Measurements from ENCODE around the gene CEP57L1. TPM values are rescaled to one million over a fixed set of nuclear protein-coding genes. Genes with fewer than 3 reads are reported as not detected.
"Not testable (repeated sequence)": the region's sequence is repeated elsewhere in the genome, so short reads cannot be mapped to it uniquely, and the experiment has no call there.

The CEP57L1 gene
- total RNA-seq, 2 experiments from 2014 or later: 23.0 to 27.8 TPM

DNA sequence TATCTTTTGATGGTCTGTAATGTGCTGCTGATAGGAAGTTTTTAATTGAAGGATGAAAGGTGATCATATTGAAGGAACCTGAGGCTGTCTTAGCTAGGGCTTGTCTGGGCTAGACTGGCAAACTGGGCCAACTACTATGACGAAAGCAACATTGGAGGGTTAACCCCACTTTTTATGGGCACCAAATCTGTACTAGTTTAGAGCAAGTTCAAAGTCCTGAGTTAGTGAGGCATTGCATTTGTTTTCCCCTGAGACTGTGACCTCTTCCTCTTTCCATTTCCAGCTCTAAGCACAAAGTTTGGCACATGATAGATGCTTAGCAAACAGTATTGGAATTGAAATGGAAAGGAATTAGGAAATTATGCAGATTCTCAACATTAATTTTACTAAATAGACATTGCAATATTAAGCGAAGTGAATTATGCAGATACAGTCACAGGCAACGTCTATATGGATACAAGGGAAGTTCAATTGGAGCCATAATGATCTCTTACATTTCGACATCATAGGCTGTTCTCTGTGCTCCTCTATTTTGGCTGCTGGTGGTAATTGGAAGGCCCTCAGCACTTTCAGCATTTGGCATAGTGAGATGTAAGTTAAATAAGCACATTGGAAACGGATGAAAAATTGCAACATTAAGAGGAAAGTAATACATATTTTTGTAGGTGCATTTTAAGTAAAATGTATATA is 22.2 kb downstream of the CEP57L1 start:
- intact Hi-C loops (cut with micrococcal nuclease): no loop called here
- peaks cover 24% of the 10 kb centered on the region for H3K4me1 Mint-ChIP-seq (ENCODE audit: low read depth)
- ChIA-PET CTCF (no interaction called here), POLR2A (no interaction called here)
- H3K9me3 Mint-ChIP-seq: no peaks in the 10 kb centered on the region
- H3K27ac Mint-ChIP-seq: no peak overlapping the region
- no peak for DNase-seq
- no peaks in the 10 kb centered on the region for H3K36me3 Mint-ChIP-seq
- H3K27me3 Mint-ChIP-seq: no peaks in the 10 kb centered on the region
- no peak overlapping the region for H3K4me3 Mint-ChIP-seq

DNA sequence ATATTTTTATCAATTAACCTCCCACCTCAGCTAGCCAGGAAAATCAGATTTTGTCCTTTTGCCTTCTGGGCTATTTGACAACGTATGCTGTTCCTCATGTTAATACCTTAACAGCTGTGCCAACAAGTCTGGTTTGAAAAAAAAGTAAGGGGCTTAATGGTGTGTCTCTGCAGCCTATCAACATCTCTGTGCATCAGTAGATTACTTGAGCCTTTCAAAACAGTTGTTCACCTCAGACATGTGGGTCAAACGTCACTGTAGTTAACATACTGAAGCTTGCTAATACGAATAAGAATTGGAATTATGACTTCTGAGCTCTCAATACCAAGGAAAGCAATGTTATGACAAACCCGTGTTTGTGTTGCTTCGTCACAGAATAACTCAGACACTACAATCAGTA is 23.0 kb downstream of the CEP57L1 start:
- CTCF ChIA-PET: no interaction called here

DNA sequence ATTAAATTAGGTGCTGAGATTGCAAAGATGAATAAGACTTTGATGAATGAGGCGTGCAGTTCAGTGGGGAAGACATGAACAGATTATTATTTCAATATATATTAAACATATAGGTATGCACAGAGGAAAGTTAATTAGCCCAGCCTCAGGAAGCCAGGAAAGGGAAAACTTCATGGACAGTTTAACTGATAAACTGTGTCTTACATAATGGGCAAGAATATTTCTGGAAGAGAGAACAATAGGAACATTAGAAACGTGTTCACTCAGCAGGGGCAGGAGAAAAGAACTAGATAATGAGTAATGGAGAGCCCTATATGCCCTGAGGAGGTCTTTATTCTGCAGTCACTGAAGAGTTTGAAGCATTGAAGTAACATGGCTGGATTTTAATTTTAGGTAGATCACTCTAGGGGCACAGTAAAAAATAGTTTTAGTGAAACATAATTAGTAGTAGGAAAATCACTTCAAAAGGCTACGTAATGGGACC is 23.6 kb downstream of the CEP57L1 start:
- Mint-ChIP-seq H3K27ac (no peak overlapping the region), H3K4me1 (ENCODE audit: low read depth) (peaks cover 21% of the 10 kb centered on the region), H3K36me3 (no peaks in the 10 kb centered on the region), H3K4me3 (no peak overlapping the region), H3K9me3 (no peaks in the 10 kb centered on the region), H3K27me3 (no peaks in the 10 kb centered on the region)
- no peak for DNase-seq
- CTCF ChIA-PET: no interaction called here
- POLR2A ChIA-PET: no interaction called here
- intact Hi-C loops (cut with micrococcal nuclease): no loop called here

More for the DNA sequence above, 23.0 kb downstream of the CEP57L1 start:
- Mint-ChIP-seq H3K27ac (no peak overlapping the region), H3K4me3 (no peak overlapping the region), H3K27me3 (no peaks in the 10 kb centered on the region), H3K9me3 (no peaks in the 10 kb centered on the region), H3K36me3 (no peaks in the 10 kb centered on the region), H3K4me1 (ENCODE audit: low read depth) (peaks cover 21% of the 10 kb centered on the region)
- intact Hi-C loops (cut with micrococcal nuclease): no loop called here
- no peak for DNase-seq
- POLR2A ChIA-PET: no interaction called here

DNA sequence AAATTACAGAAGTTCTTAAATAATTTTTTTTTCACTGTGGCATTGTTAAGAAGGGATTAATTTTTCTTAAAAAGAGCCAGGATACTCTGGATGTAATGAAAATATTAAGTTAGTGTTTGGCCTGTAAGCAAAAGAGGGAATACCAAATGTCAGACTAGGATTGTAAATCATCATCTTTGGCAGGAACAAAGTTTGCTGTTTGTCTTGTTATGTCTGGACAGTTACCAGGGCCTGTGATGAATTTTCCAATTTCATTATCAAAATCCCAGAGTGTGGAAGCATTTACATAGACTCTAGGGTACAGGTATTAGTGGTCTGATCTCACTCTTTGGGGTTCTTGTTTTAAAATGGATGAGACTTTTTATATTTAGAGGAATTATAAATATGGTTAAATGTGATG is 26.1 kb downstream of the CEP57L1 start:
- intact Hi-C loops (cut with micrococcal nuclease): no loop called here
- no peak for DNase-seq
- H3K4me1 Mint-ChIP-seq (ENCODE audit: low read depth): peaks cover 21% of the 10 kb centered on the region
- CTCF ChIA-PET: no interaction called here
- H3K4me3 Mint-ChIP-seq: no peak overlapping the region
- no peak overlapping the region for H3K27ac Mint-ChIP-seq
- no peaks in the 10 kb centered on the region for H3K27me3 Mint-ChIP-seq
- no peaks in the 10 kb centered on the region for H3K36me3 Mint-ChIP-seq
- H3K9me3 Mint-ChIP-seq: no peaks in the 10 kb centered on the region
- POLR2A ChIA-PET: no interaction called here

DNA sequence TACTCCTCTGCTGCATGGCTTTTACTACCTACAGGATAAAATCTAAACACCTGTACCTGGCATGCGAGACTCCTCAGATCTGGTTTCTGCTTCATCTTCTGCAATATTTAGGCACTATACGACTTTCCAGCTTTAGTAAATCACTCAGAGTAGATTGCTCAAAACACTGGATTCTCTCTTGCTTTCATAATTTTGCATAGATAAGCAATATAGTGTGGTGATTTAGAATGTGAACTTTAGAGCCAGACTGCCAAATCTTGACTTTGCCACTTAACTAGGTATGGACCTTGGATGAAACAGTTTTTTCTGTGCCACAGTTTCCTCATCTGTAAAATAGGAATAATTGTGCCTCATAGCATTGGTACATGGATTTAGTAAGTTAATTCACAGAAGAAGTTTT is 28.9 kb downstream of the CEP57L1 start:
- no peak for DNase-seq
- H3K9me3 Mint-ChIP-seq: no peaks in the 10 kb centered on the region
- H3K27ac Mint-ChIP-seq: no peak overlapping the region
- H3K36me3 Mint-ChIP-seq: no peaks in the 10 kb centered on the region
- POLR2A ChIA-PET: no interaction called here
- H3K27me3 Mint-ChIP-seq: no peaks in the 10 kb centered on the region
- intact Hi-C loops (cut with micrococcal nuclease): no loop called here
- CTCF ChIA-PET: no interaction called here
- no peak overlapping the region for H3K4me3 Mint-ChIP-seq
- peaks cover 19% of the 10 kb centered on the region for H3K4me1 Mint-ChIP-seq (ENCODE audit: low read depth)

DNA sequence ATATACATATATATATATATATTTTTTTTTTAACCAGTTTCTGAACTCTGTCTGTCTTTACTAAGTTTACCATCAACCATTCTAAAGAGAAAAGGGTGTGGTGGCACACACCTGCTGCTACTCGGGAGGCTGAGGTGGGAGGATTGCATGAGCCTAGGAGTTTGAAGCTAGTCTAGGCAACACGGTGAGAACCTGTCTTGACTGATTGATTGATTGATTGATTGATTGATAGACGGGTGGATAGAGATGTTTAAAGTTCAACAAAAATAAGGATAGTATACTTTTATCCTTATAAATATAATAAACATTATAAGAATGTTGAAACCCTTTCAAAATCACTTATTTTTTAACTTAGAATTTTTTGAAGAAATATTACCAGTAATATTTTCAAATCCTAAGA is 30.2 kb downstream of the CEP57L1 start:
- ChIA-PET POLR2A (no interaction called here), CTCF (no interaction called here)
- intact Hi-C loops (cut with micrococcal nuclease): no loop called here
- H3K27ac Mint-ChIP-seq: no peak overlapping the region
- no peaks in the 10 kb centered on the region for H3K9me3 Mint-ChIP-seq
- peaks cover 13% of the 10 kb centered on the region for H3K4me1 Mint-ChIP-seq (ENCODE audit: low read depth)
- H3K36me3 Mint-ChIP-seq: no peaks in the 10 kb centered on the region
- no peak overlapping the region for H3K4me3 Mint-ChIP-seq
- H3K27me3 Mint-ChIP-seq: no peaks in the 10 kb centered on the region
- DNase-seq: no peak

DNA sequence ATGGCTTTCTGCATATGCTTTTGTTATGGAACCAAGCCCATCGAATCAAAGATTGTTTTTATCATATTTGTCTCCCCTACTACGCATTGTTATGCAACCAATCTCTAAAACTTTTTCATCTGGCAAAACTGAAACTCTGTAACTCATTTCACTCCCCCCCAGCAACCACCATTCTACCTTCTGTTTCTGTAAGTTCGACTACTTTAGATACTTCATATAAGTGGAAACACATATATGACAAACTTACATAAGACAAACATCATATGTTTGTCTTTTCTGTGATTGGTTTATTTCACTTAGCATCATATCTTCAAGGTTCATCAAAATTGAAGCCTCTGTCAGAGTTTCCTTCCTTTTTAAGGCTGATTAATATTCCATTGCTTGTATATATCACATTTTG is 34.8 kb downstream of the CEP57L1 start:
- Mint-ChIP-seq H3K27ac (no peak overlapping the region), H3K4me1 (ENCODE audit: low read depth) (peaks cover 3% of the 10 kb centered on the region), H3K27me3 (no peaks in the 10 kb centered on the region), H3K9me3 (peaks cover 2% of the 10 kb centered on the region), H3K36me3 (peaks cover 9% of the 10 kb centered on the region), H3K4me3 (no peak overlapping the region)
- ChIA-PET POLR2A (no interaction called here), CTCF (no interaction called here)
- no peak for DNase-seq
- intact Hi-C loops (cut with micrococcal nuclease): no loop called here

DNA sequence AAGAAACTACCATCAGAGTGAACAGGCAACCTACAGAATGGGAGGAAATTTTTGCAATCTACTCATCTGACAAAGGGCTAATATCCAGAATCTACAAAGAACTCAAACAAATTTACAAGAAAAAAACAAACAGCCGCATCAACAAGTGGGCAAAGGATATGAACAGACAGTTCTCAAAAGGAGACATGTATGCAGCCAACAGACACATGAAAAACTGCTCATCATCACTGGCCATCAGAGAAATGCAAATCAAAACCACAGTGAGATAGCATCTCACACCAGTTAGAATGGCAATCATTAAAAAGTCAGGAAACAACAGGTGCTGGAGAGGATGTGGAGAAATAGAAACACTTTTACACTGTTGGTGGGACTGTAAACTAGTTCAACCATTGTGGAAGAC is 40.3 kb downstream of the CEP57L1 start:
- POLR2A ChIA-PET; CTCF ChIA-PET; DNase-seq; H3K4me3 Mint-ChIP-seq; intact Hi-C loops (cut with micrococcal nuclease); H3K27me3 Mint-ChIP-seq; H3K9me3 Mint-ChIP-seq; H3K4me1 Mint-ChIP-seq (ENCODE audit: low read depth); H3K36me3 Mint-ChIP-seq; H3K27ac Mint-ChIP-seq: not testable (repeated sequence)

DNA sequence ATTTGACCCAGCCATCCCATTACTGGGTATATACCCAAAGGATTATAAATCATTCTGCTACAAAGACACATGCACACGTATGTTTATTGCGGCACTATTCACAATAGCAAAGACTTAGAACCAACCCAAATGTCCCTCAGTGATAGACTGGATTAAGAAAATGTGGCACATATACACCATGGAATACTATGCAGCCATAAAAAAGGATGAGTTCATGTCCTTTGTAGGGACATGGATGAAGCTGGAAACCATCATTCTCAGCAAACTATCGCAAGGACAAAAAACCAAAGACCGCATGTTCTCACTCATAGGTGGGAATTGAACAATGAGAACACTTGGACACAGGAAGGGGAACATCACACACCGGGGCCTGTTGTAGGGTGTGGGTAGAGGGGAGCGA is 40.7 kb downstream of the CEP57L1 start:
- H3K27ac Mint-ChIP-seq; H3K9me3 Mint-ChIP-seq; H3K27me3 Mint-ChIP-seq; CTCF ChIA-PET; POLR2A ChIA-PET; DNase-seq; H3K36me3 Mint-ChIP-seq; H3K4me1 Mint-ChIP-seq (ENCODE audit: low read depth); intact Hi-C loops (cut with micrococcal nuclease); H3K4me3 Mint-ChIP-seq: not testable (repeated sequence)

DNA sequence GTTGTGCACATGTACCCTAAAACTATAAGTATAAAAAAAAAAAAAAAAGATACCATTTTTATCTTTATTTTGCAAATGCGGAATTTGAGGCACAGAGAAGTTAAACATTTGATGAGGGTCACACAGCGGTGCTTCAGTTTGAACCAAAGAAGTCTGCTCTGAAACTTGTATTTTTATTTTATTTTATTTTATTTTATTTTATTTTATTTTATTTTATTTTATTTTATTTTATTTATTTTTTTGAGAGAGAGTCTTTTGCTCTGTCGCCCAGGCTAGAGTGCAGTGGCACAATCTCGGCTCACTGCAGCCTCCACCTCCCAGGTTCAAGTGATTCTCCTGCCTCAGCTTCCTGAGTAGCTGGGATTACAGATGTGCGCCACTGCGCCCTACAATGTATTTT is 41.2 kb downstream of the CEP57L1 start:
- H3K9me3 Mint-ChIP-seq; H3K4me1 Mint-ChIP-seq (ENCODE audit: low read depth); DNase-seq; H3K27ac Mint-ChIP-seq; H3K4me3 Mint-ChIP-seq; intact Hi-C loops (cut with micrococcal nuclease); H3K36me3 Mint-ChIP-seq; H3K27me3 Mint-ChIP-seq; CTCF ChIA-PET; POLR2A ChIA-PET: not testable (repeated sequence)

DNA sequence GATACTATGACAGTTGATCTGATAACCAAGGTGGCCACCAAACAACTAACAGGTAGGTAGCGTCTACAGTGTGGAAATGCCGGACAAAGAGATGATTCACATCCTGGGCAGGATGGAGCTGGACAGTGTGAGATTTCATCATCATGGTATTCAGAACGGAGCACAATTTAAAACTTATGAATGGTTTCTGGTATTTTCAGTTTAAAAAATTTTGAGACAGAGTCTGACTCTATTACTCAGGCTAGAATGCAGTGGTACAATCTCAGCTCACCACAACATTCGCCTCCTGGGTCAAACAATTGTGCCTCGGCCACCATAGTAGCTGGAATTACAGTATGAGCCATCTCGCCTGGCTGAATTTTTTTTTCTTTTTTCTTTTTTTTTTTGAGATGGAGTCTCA is 43.8 kb downstream of the CEP57L1 start:
- no peak for DNase-seq
- H3K27ac Mint-ChIP-seq: no peak overlapping the region
- H3K36me3 Mint-ChIP-seq: peaks cover 6% of the 10 kb centered on the region
- ChIA-PET POLR2A (no interaction called here), CTCF (no interaction called here)
- H3K4me3 Mint-ChIP-seq: no peak overlapping the region
- H3K9me3 Mint-ChIP-seq: peaks cover 6% of the 10 kb centered on the region
- H3K27me3 Mint-ChIP-seq: no peaks in the 10 kb centered on the region
- H3K4me1 Mint-ChIP-seq (ENCODE audit: low read depth): no peaks in the 10 kb centered on the region
- intact Hi-C loops (cut with micrococcal nuclease): no loop called here

DNA sequence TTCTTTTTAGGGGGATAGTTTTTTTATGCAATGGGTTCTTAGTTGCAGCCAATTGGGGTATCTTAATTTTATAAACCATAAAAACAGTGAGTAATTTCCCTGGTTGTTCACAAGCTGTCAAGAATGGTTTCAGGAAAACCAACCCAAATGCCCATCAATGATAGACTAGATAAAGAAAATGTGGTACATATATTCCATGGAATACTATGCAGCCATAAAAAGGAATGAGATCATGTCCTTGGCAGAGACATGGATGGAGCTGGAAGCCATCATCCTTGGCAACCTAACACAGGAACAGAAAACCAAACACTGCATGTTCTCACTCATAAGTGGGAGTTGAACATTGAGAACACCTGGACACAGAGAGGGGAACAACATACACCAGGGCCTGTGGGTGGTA is 46.8 kb downstream of the CEP57L1 start:
- DNase-seq; H3K4me3 Mint-ChIP-seq; H3K4me1 Mint-ChIP-seq (ENCODE audit: low read depth); H3K27me3 Mint-ChIP-seq; CTCF ChIA-PET; H3K27ac Mint-ChIP-seq; POLR2A ChIA-PET; intact Hi-C loops (cut with micrococcal nuclease); H3K9me3 Mint-ChIP-seq; H3K36me3 Mint-ChIP-seq: not testable (repeated sequence)

DNA sequence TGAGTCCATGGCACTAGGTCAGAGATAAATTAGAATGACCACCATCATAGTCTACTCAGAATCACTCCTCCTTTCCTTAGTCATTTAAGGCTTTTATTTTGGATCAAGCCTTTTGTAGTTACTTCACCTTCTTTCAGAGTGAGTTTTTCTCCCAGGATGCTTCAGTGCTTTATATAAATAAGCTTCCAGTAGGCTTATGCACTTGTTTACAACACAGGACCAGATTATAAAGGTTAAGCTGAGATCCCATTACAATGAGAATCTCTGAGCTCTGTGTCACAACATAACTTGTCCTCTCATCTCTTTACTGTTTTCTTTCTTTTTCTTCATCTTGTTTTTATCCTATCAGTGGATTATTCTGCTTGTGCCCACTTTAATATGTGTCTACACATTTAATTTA is 47.9 kb downstream of the CEP57L1 start:
- H3K9me3 Mint-ChIP-seq: peaks cover 2% of the 10 kb centered on the region
- DNase-seq: no peak
- no peaks in the 10 kb centered on the region for H3K27me3 Mint-ChIP-seq
- H3K4me3 Mint-ChIP-seq: no peak overlapping the region
- no peak overlapping the region for H3K27ac Mint-ChIP-seq
- intact Hi-C loops (cut with micrococcal nuclease): no loop called here
- POLR2A ChIA-PET: interaction anchor here (0.7 kb wide), 1 partner anchor 200 kb away, joined by 4 read pairs; no protein-coding TSS in a partner anchor
- CTCF ChIA-PET: interaction anchor here (0.5 kb wide), 1 partner anchor 616 kb away, joined by 3 read pairs; no protein-coding TSS in a partner anchor
- H3K36me3 Mint-ChIP-seq: peaks cover 15% of the 10 kb centered on the region
- H3K4me1 Mint-ChIP-seq (ENCODE audit: low read depth): no peaks in the 10 kb centered on the region

Data from activated CD4-positive, alpha-beta memory T cell treated with anti-CD3 and anti-CD28 coated beads for 36 hours (primary cell).